GM18870 (cell line): ENCODE measurements around the gene TNFSF12.

ENCODE experiments used
- ATAC-seq: cut with Tn5 transposase; IDR thresholded peaks from one replicate; pipeline ENCODE4 v1.9.1; 2021; ENCODE audit warnings: moderate library complexity; ENCODE audit not compliant: unreplicated experiment

TNFSF12 gene

GRCh38 chr17:7563115-7563869 is 14.4 kb downstream of the TNFSF12 start:
- ATAC-seq = no peak

GRCh38 chr17:7569571-7569970 is 20.7 kb downstream of the TNFSF12 start:
- ATAC-seq = no peak

- no peak for ATAC-seq
Observed at GRCh38 chr17:7570351-7570750, 21.5 kb downstream of the TNFSF12 start.

GRCh38 chr17:7572338-7572587 is 23.4 kb downstream of the TNFSF12 start:
- no peak for ATAC-seq

- ATAC-seq = peak; percentile 90
Observed at GRCh38 chr17:7572588-7573323, 23.9 kb downstream of the TNFSF12 start.

- no peak for ATAC-seq
Observed at GRCh38 chr17:7573324-7574080, 24.6 kb downstream of the TNFSF12 start.

GRCh38 chr17:7574176-7574953 is 25.5 kb downstream of the TNFSF12 start:
- no peak for ATAC-seq

GRCh38 chr17:7575481-7575883 is 26.6 kb downstream of the TNFSF12 start:
- no peak for ATAC-seq

GRCh38 chr17:7575959-7576358 is 27.1 kb downstream of the TNFSF12 start:
- ATAC-seq = no peak

- ATAC-seq = no peak
Observed at GRCh38 chr17:7576432-7576937, 27.6 kb downstream of the TNFSF12 start.

GRCh38 chr17:7577327-7578199 is 28.7 kb downstream of the TNFSF12 start:
- ATAC-seq = no peak

- no peak for ATAC-seq
Observed at GRCh38 chr17:7579001-7579833, 30.4 kb downstream of the TNFSF12 start, which contains the start of gene CD68. Gene CD68 (plus strand): TSS chr17:7579638. CDS start chr17:7579678, 40 bp downstream.

GRCh38 chr17:7579834-7580603 is 31.2 kb downstream of the TNFSF12 start:
- no peak for ATAC-seq

- no peak for ATAC-seq
Observed at GRCh38 chr17:7580604-7581575, 32.0 kb downstream of the TNFSF12 start.

GRCh38 chr17:7582396-7583252 is 33.8 kb downstream of the TNFSF12 start:
- no peak for ATAC-seq
